Measurements from ENCODE around the gene C22orf31.

DNA sequence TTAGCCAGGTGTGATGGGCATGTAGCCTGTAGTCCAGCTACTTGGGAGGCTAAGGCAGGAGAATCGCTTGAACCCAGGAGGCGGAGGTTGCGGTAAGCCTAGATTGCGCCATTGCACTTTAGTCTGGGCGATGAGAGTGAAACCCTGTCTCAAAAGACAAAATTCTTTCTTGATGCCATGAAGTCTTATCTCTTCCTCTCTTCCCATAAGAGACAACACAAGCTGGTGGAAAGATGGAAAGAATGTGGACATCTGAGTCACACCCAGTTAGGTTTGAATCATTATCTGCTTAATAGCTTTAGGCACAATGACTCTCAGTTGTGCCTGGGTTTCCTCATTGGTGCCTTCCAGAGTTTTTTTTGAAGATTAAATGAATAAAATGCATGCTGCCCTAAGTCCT lies 46.5 kb upstream of the C22orf31 start:
- TF ChIP-seq, protein P1, sequence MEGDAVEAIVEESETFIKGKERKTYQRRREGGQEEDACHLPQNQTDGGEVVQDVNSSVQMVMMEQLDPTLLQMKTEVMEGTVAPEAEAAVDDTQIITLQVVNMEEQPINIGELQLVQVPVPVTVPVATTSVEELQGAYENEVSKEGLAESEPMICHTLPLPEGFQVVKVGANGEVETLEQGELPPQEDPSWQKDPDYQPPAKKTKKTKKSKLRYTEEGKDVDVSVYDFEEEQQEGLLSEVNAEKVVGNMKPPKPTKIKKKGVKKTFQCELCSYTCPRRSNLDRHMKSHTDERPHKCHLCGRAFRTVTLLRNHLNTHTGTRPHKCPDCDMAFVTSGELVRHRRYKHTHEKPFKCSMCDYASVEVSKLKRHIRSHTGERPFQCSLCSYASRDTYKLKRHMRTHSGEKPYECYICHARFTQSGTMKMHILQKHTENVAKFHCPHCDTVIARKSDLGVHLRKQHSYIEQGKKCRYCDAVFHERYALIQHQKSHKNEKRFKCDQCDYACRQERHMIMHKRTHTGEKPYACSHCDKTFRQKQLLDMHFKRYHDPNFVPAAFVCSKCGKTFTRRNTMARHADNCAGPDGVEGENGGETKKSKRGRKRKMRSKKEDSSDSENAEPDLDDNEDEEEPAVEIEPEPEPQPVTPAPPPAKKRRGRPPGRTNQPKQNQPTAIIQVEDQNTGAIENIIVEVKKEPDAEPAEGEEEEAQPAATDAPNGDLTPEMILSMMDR (IDR thresholded peaks at IDR 0.05) = no peak
- TF ChIP-seq POLR2AphosphoS5 (IDR thresholded peaks at IDR 0.05) (no peak), EP300 (IDR thresholded peaks at IDR 0.05) (no peak)
